ENCODE data around the gene KLHL1.

DNA sequence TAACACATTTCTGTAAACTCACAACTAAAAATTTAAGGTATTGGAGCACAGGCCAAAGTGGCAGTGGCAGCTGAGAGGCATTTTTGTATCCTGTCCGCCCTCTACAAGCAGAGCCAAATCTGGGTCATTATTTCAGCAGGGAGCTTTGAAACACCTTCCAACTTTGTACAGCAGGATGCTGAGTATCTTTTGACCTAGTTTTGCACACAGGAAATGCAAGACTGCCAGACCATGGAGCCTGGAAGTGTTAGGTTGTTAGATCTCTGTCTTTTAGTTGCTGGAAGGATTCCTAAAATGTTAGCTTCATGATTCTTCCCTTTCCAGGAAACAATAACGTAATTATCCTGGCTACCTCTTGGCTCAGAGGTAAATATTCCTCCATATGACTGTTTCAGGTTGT, 149.2 kb downstream of the KLHL1 start:
- no peak for TF ChIP-seq POLR2A (IDR thresholded peaks at IDR 0.05; ENCODE audit: borderline replicate concordance, extremely low read depth, insufficient read depth, insufficient read length)
- no peak for TF ChIP-seq EZH2 (IDR thresholded peaks at IDR 0.05)
- TF ChIP-seq POLR2AphosphoS5 (IDR thresholded peaks at IDR 0.05; ENCODE audit: low read depth, low read length) = no peak
- TF ChIP-seq SP1 (IDR thresholded peaks at IDR 0.05; ENCODE audit: low read depth) = no peak
- TF ChIP-seq, protein P1, sequence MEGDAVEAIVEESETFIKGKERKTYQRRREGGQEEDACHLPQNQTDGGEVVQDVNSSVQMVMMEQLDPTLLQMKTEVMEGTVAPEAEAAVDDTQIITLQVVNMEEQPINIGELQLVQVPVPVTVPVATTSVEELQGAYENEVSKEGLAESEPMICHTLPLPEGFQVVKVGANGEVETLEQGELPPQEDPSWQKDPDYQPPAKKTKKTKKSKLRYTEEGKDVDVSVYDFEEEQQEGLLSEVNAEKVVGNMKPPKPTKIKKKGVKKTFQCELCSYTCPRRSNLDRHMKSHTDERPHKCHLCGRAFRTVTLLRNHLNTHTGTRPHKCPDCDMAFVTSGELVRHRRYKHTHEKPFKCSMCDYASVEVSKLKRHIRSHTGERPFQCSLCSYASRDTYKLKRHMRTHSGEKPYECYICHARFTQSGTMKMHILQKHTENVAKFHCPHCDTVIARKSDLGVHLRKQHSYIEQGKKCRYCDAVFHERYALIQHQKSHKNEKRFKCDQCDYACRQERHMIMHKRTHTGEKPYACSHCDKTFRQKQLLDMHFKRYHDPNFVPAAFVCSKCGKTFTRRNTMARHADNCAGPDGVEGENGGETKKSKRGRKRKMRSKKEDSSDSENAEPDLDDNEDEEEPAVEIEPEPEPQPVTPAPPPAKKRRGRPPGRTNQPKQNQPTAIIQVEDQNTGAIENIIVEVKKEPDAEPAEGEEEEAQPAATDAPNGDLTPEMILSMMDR (IDR thresholded peaks at IDR 0.05 in 2 of 3, conservative IDR thresholded peaks at IDR 0.05 in 1 of 3; ENCODE audit: borderline replicate concordance in 1 of 3, insufficient read depth in 1 of 3, low read depth in 2 of 3, low read length in 2 of 3) = no peak
- TF ChIP-seq, protein P2, sequence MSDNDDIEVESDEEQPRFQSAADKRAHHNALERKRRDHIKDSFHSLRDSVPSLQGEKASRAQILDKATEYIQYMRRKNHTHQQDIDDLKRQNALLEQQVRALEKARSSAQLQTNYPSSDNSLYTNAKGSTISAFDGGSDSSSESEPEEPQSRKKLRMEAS (IDR thresholded peaks at IDR 0.05) = no peak
- no peak for TF ChIP-seq SIN3A (IDR thresholded peaks at IDR 0.05; ENCODE audit: low read depth)

Measured in HCT116 (cell line).